CD4-positive, alpha-beta memory T cell (primary cell): ENCODE measurements around the gene NKX6-2. TPM values are rescaled to one million over a fixed set of nuclear protein-coding genes. Genes with fewer than 3 reads are reported as not detected.
A peak's percentile ranks its signal among the peaks of the same experiment; 100 is the strongest.
"Not testable (repeated sequence)": the region's sequence is repeated elsewhere in the genome, so short reads cannot be mapped to it uniquely, and the experiment has no call there.

Source experiments
- CTCF ChIA-PET: fragments of 350-600 bp; sonication (Branson Sonifier 250); formaldehyde crosslinking; loops from one replicate; lab custom pipeline; 2021; ENCODE audit warnings: inconsistent platforms; ENCODE audit not compliant: partially characterized antibody; lab: Charles Lee
- POLR2A ChIA-PET: fragments of 350-600 bp; sonication (Branson Sonifier 250); formaldehyde crosslinking; loops from one replicate; lab custom pipeline; 2021; ENCODE audit not compliant: partially characterized antibody; lab: Charles Lee
- DNase-seq, 5 donors: peaks; one replicate each; pipeline versions ENCODE4 v3.0.0 to v3.0.0-alpha.2; 2020 to 2022; ENCODE audit warnings: mixed read lengths in 1 of 5
- H3K27ac ChIP-seq: one replicate; pipeline ENCODE4 v1.7.0; 2013; ENCODE audit warnings: low read depth, low read length
- H3K27me3 ChIP-seq: 2 replicates; pipeline ENCODE4 v1.7.0; 2013; ENCODE audit warnings: mild to moderate bottlenecking, low read length, moderate library complexity; ENCODE audit not compliant: insufficient read depth
- H3K36me3 ChIP-seq: 2 replicates; pipeline ENCODE4 v1.7.0; 2013; ENCODE audit warnings: mild to moderate bottlenecking, low read length, moderate library complexity; ENCODE audit not compliant: insufficient read depth
- H3K4me1 ChIP-seq: 2 replicates; pipeline ENCODE4 v1.7.0; 2013; ENCODE audit warnings: mild to moderate bottlenecking, low read length, moderate library complexity; ENCODE audit not compliant: insufficient read depth
- H3K4me3 ChIP-seq, 2 donors: one replicate each; pipeline ENCODE4 v1.7.0; 2013; ENCODE audit warnings: low read length in 2 of 2, mild to moderate bottlenecking in 1 of 2
- H3K9me3 ChIP-seq, 2 donors: one replicate each; pipeline ENCODE4 v1.7.0; 2013; ENCODE audit warnings: low read length in 2 of 2, control low read depth in 1 of 2; ENCODE audit not compliant: control insufficient read depth in 1 of 2
- H3K27ac Mint-ChIP-seq, 7 donors: one replicate each; pipeline ENCODE4 v1.8.0; 2020 to 2021; ENCODE audit warnings: mixed read lengths in 7 of 7, mild to moderate bottlenecking in 6 of 7, inconsistent platforms in 3 of 7, moderate library complexity in 3 of 7
- H3K27me3 Mint-ChIP-seq, 2 donors: one replicate each; pipeline ENCODE4 v1.8.0; 2020 to 2021; ENCODE audit warnings: mixed read lengths in 2 of 2
- H3K36me3 Mint-ChIP-seq, 2 donors: one replicate each; pipeline ENCODE4 v1.8.0; 2020 to 2021; ENCODE audit warnings: mixed read lengths in 2 of 2, inconsistent platforms in 1 of 2, mild to moderate bottlenecking in 1 of 2
- H3K4me1 Mint-ChIP-seq, 4 donors: one replicate each; pipeline ENCODE4 v1.8.0; 2020 to 2021; ENCODE audit warnings: mixed read lengths in 4 of 4, mild to moderate bottlenecking in 1 of 4
- H3K4me3 Mint-ChIP-seq, 8 donors: one replicate each; pipeline ENCODE4 v1.8.0; 2020 to 2021; ENCODE audit warnings: mixed read lengths in 8 of 8, mild to moderate bottlenecking in 7 of 8, moderate library complexity in 6 of 8, inconsistent platforms in 3 of 8
- H3K9me3 Mint-ChIP-seq, 8 donors: one replicate each; pipeline ENCODE4 v1.8.0; 2020 to 2021; ENCODE audit warnings: mixed read lengths in 8 of 8, mild to moderate bottlenecking in 5 of 8, inconsistent platforms in 3 of 8, moderate library complexity in 1 of 8
- intact Hi-C: fragments of 100-400 bp; cut with micrococcal nuclease; formaldehyde crosslinking; loops from one replicate; pipeline ENCODE4 v1.15.1; 2023
- polyA plus RNA-seq, 2 donors: library from polyadenylated mRNA; unstranded; fragments of 300-500 nt; fragmentation: Illumina TruSeq; gene quantifications; one replicate each; pipeline ENCODE4 v1.2.3, GENCODE V29; 2021
- total RNA-seq, 2 experiments: library from RNA; stranded (reverse); gene quantifications; one replicate each; pipeline ENCODE4 v1.2.3, GENCODE V29; 2021

Gene NKX6-2
- total and polyA plus RNA-seq, 4 experiments from 2014 or later = 0.65 TPM; not detected in 3

GRCh38 chr10:132828681-132829080, 42.7 kb upstream of the NKX6-2 start:
- Histone ChIP-seq H3K9me3 (no peaks in the 10 kb centered on the region), H3K27ac (no peak overlapping the region), H3K4me3 (no peak overlapping the region), H3K36me3 (no peaks in the 10 kb centered on the region), H3K4me1 (no peaks in the 10 kb centered on the region), H3K27me3 (no peaks in the 10 kb centered on the region)
- Mint-ChIP-seq H3K27me3 (no peaks in the 10 kb centered on the region), H3K4me1 (no peaks in the 10 kb centered on the region), H3K4me3 (no peak overlapping the region), H3K27ac (no peak overlapping the region), H3K9me3 (no peaks in the 10 kb centered on the region), H3K36me3 (no peaks in the 10 kb centered on the region)
- no peak for DNase-seq
- ChIA-PET CTCF (no interaction called here), POLR2A (no interaction called here)
- intact Hi-C loops = no loop called here

GRCh38 chr10:132827861-132828539, 42.1 kb upstream of the NKX6-2 start:
- Mint-ChIP-seq H3K4me3 (no peak overlapping the region), H3K9me3 (no peaks in the 10 kb centered on the region), H3K27me3 (no peaks in the 10 kb centered on the region), H3K4me1 (no peaks in the 10 kb centered on the region), H3K27ac (peak overlapping the region in 1 of 7 donors; percentile 50), H3K36me3 (no peaks in the 10 kb centered on the region)
- no peak for DNase-seq
- POLR2A ChIA-PET = no interaction called here
- H3K27me3 ChIP-seq = no peaks in the 10 kb centered on the region
- intact Hi-C loops = no loop called here
- H3K4me3 ChIP-seq = no peak overlapping the region
- CTCF ChIA-PET = no interaction called here
- no peaks in the 10 kb centered on the region for H3K9me3 ChIP-seq
- H3K36me3 ChIP-seq = no peaks in the 10 kb centered on the region
- no peak overlapping the region for H3K27ac ChIP-seq
- no peaks in the 10 kb centered on the region for H3K4me1 ChIP-seq

- ChIA-PET POLR2A (no interaction called here), CTCF (no interaction called here)
- Mint-ChIP-seq H3K27ac (no peak overlapping the region), H3K4me3 (no peak overlapping the region), H3K4me1 (no peaks in the 10 kb centered on the region), H3K27me3 (no peaks in the 10 kb centered on the region), H3K9me3 (no peaks in the 10 kb centered on the region), H3K36me3 (no peaks in the 10 kb centered on the region)
- H3K9me3 ChIP-seq = no peaks in the 10 kb centered on the region
- no peak overlapping the region for H3K27ac ChIP-seq
- no peaks in the 10 kb centered on the region for H3K36me3 ChIP-seq
- no peak overlapping the region for H3K4me3 ChIP-seq
- no peak for DNase-seq
- no peaks in the 10 kb centered on the region for H3K27me3 ChIP-seq
- intact Hi-C loops = no loop called here
- no peaks in the 10 kb centered on the region for H3K4me1 ChIP-seq
These were observed 41.5 kb upstream of the NKX6-2 start for GRCh38 chr10:132827423-132827789.

GRCh38 chr10:132826524-132827422, 40.8 kb upstream of the NKX6-2 start:
- H3K27me3 Mint-ChIP-seq = no peaks in the 10 kb centered on the region

GRCh38 chr10:132825783-132826523, 40.0 kb upstream of the NKX6-2 start:
- H3K4me3 ChIP-seq, H3K27me3 ChIP-seq, H3K36me3 ChIP-seq, CTCF ChIA-PET, intact Hi-C loops, H3K4me1 Mint-ChIP-seq, H3K4me3 Mint-ChIP-seq, H3K36me3 Mint-ChIP-seq, POLR2A ChIA-PET, H3K9me3 Mint-ChIP-seq, H3K9me3 ChIP-seq, H3K27me3 Mint-ChIP-seq, H3K27ac ChIP-seq, H3K4me1 ChIP-seq, DNase-seq: not testable (repeated sequence)
- H3K27ac Mint-ChIP-seq = peak overlapping the region in 1 of 7 donors; percentile 35

More at GRCh38 chr10:132826524-132827422, 40.8 kb upstream of the NKX6-2 start:
- H3K4me3 ChIP-seq = no peak overlapping the region
- ChIA-PET CTCF (no interaction called here), POLR2A (no interaction called here)
- H3K4me1 Mint-ChIP-seq = no peaks in the 10 kb centered on the region
- intact Hi-C loops = no loop called here
- H3K4me1 ChIP-seq = no peaks in the 10 kb centered on the region
- H3K27ac Mint-ChIP-seq = no peak overlapping the region
- no peaks in the 10 kb centered on the region for H3K9me3 Mint-ChIP-seq
- H3K36me3 ChIP-seq = no peaks in the 10 kb centered on the region
- no peak overlapping the region for H3K4me3 Mint-ChIP-seq
- no peaks in the 10 kb centered on the region for H3K9me3 ChIP-seq
- no peak overlapping the region for H3K27ac ChIP-seq
- DNase-seq = no peak
- H3K36me3 Mint-ChIP-seq = no peaks in the 10 kb centered on the region
- H3K27me3 ChIP-seq = no peaks in the 10 kb centered on the region

- no peak overlapping the region for H3K27ac ChIP-seq
- H3K36me3 ChIP-seq = no peaks in the 10 kb centered on the region
- Mint-ChIP-seq H3K27ac (peak overlapping the region in 1 of 7 donors; percentile 51), H3K4me1 (no peaks in the 10 kb centered on the region), H3K9me3 (peaks cover 0 to 1% (median 0%) of the 10 kb centered on the region in 8 donors), H3K27me3 (peaks cover 7 to 10% of the 10 kb centered on the region in 2 donors), H3K4me3 (peak overlapping the region in 1 of 8 donors; percentile 26), H3K36me3 (no peaks in the 10 kb centered on the region)
- H3K4me3 ChIP-seq = no peak overlapping the region
- H3K9me3 ChIP-seq = no peaks in the 10 kb centered on the region
- H3K4me1 ChIP-seq = no peaks in the 10 kb centered on the region
- CTCF ChIA-PET = no interaction called here
- DNase-seq = no peak
- POLR2A ChIA-PET = no interaction called here
- H3K27me3 ChIP-seq = no peaks in the 10 kb centered on the region
- intact Hi-C loops = no loop called here
These were observed 34.1 kb upstream of the NKX6-2 start for GRCh38 chr10:132820056-132820455.

GRCh38 chr10:132817701-132818211, 31.8 kb upstream of the NKX6-2 start:
- Histone ChIP-seq H3K36me3 (no peaks in the 10 kb centered on the region), H3K9me3 (no peaks in the 10 kb centered on the region), H3K27me3 (no peaks in the 10 kb centered on the region), H3K4me1 (no peaks in the 10 kb centered on the region), H3K27ac (no peak overlapping the region), H3K4me3 (no peak overlapping the region)
- Mint-ChIP-seq H3K4me1 (no peaks in the 10 kb centered on the region), H3K27ac (no peak overlapping the region), H3K4me3 (no peak overlapping the region), H3K27me3 (peaks cover 7 to 10% of the 10 kb centered on the region in 2 donors), H3K36me3 (no peaks in the 10 kb centered on the region), H3K9me3 (peaks cover 0 to 1% (median 0%) of the 10 kb centered on the region in 8 donors)
- POLR2A ChIA-PET = no interaction called here
- intact Hi-C loops = no loop called here
- no peak for DNase-seq
- CTCF ChIA-PET = no interaction called here
